HUES64 (cell line): ENCODE results near the gene VAMP1.

Source experiments
- H3K27ac ChIP-seq: 2 replicates; pipeline ENCODE4 v1.7.0; 2013; ENCODE audit warnings: low read depth, low read length, inconsistent platforms
- H3K27me3 ChIP-seq: 2 replicates; pipeline ENCODE4 v1.6.1; 2013; ENCODE audit warnings: mild to moderate bottlenecking, low read length; ENCODE audit not compliant: insufficient read depth
- H3K36me3 ChIP-seq: 2 replicates; pipeline ENCODE4 v1.6.1; 2013; ENCODE audit warnings: mild to moderate bottlenecking, low read length; ENCODE audit not compliant: insufficient read depth
- H3K4me1 ChIP-seq: 2 replicates; pipeline ENCODE4 v1.6.1; 2013; ENCODE audit warnings: mild to moderate bottlenecking, low read length, moderate library complexity; ENCODE audit not compliant: insufficient read depth
- H3K4me3 ChIP-seq: 2 replicates; pipeline ENCODE4 v1.5.1; 2013; ENCODE audit warnings: mild to moderate bottlenecking, low read length, moderate library complexity
- H3K9ac ChIP-seq: 2 replicates; pipeline ENCODE4 v1.6.1; 2013; ENCODE audit warnings: mild to moderate bottlenecking, low read depth, low read length
- H3K9me3 ChIP-seq: 2 replicates; pipeline ENCODE4 v1.6.1; 2013; ENCODE audit warnings: low read depth, low read length; ENCODE audit not compliant: insufficient read depth
- WGBS: fragments of 150-250, 120-280 bp; methylation state at CpG from one replicate; pipeline ENCODE4 v1.1.7; 2013; ENCODE audit warnings: missing lambda C conversion rate; 5-methylcytosine and 5-hydroxymethylcytosine counted together

Gene VAMP1

DNA sequence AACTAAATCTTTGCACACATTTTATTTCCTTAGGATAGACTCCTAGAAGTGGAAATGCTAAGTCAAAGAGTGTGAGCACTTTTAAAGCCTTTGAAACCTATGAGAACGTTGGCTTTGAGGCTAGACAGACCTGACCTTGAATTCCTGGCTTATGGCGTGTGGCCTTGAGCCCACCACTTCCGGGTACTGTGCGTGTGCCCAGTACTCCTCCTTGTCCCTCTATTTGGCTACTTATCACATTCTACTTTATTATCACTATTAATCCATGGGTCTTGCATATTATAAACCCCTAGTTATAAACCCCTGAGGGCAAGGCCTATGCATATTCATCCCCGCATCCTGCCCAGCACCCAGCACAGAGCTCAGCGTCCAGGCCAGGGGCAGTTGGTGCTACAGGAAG is 51.7 kb downstream of the VAMP1 start:
- Histone ChIP-seq H3K9ac (no peak overlapping the region), H3K36me3 (no peaks in the 10 kb centered on the region), H3K27me3 (no peaks in the 10 kb centered on the region), H3K4me1 (0 out of 2 replicates have a peak, but pooled peaks cover 2% of the 10 kb centered on the region), H3K9me3 (no peaks in the 10 kb centered on the region), H3K4me3 (no peak overlapping the region), H3K27ac (no peak overlapping the region)
- 77% methylated on average over 6 of the region's 6 CpGs for WGBS

DNA sequence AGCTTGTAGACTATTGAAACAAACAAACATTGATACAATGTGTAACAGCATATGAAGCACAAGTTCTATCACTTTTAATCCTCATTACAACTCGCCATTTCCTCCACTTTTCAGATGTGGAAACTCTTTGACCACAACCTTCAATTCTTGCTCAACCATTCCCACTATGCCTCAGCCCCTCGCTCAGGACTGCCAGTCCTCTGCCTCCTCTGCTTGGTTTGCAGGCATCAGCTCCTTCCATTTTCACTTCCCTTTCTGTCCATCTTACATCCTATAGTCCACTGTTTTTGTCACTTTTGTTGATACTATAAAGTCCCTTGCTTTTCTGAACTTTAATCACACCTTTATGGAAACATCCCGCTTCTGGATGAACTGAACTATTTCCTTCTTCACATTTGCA is 53.9 kb downstream of the VAMP1 start:
- H3K9ac ChIP-seq: no peak overlapping the region
- H3K4me1 ChIP-seq: no peaks in the 10 kb centered on the region
- H3K9me3 ChIP-seq: no peaks in the 10 kb centered on the region
- H3K36me3 ChIP-seq: no peaks in the 10 kb centered on the region
- H3K4me3 ChIP-seq: no peak overlapping the region
- WGBS: 93% methylated on average over 3 of the region's 3 CpGs
- no peak overlapping the region for H3K27ac ChIP-seq
- H3K27me3 ChIP-seq: no peaks in the 10 kb centered on the region
